Cardiac muscle cell (in vitro differentiated cells and primary cell): ENCODE data around the gene NOTCH2. TPM values are rescaled to one million over a fixed set of nuclear protein-coding genes. Genes with fewer than 3 reads are reported as not detected.

Experiments used
- DNase-seq, 2 donors: peaks; one replicate each; pipeline versions ENCODE4 v3.0.0 to v3.0.0-alpha.2; 2010 to 2017; ENCODE audit warnings: low read depth in 1 of 2, low spot score in 1 of 2
- H3K27ac ChIP-seq: fragments of 200-600 bp; sonication (generic); 2 replicates; pipeline ENCODE4 v1.5.1; 2016
- H3K27me3 ChIP-seq: fragments of 200-600 bp; sonication (generic); 2 replicates; pipeline ENCODE4 v1.6.0; 2016; ENCODE audit warnings: control low read depth
- H3K36me3 ChIP-seq: fragments of 200-600 bp; sonication (generic); 2 replicates; pipeline ENCODE4 v1.5.1; 2016; ENCODE audit warnings: control low read depth
- H3K4me1 ChIP-seq: fragments of 200-600 bp; sonication (generic); 2 replicates; pipeline ENCODE4 v1.8.1; 2017; ENCODE audit warnings: low read depth, mild to moderate bottlenecking, mixed run types
- H3K4me3 ChIP-seq: fragments of 200-600 bp; sonication (generic); 2 replicates; pipeline ENCODE4 v1.5.1; 2016; ENCODE audit warnings: mild to moderate bottlenecking
- H3K9me3 ChIP-seq: fragments of 200-600 bp; sonication (generic); 2 replicates; pipeline ENCODE4 v1.5.1; 2017; ENCODE audit warnings: low read depth, mild to moderate bottlenecking, control low read depth
- polyA plus RNA-seq: library from polyadenylated mRNA; unstranded; fragments of >200 nt; fragmentation: Nextera tagmentation; extraction: Ambion mirVana; gene quantifications from 2 replicates; pipeline ENCODE4 v1.2.1, GENCODE V29; 2016
- total RNA-seq: library from RNA; depleted of rRNA; stranded (reverse); fragments of >200 nt; gene quantifications from 2 replicates; pipeline ENCODE4 v1.2.3, GENCODE V29; 2016
- TF ChIP-seq, protein P1 (sequence below): IDR thresholded peaks from 2 replicates; pipeline ENCODE4 v1.5.1; 2012; ENCODE audit warnings: low read depth, mild to moderate bottlenecking, low read length

NOTCH2 gene
- total and polyA plus RNA-seq, 2 experiments from 2014 or later, result 25.6 to 52.3 TPM

DNA sequence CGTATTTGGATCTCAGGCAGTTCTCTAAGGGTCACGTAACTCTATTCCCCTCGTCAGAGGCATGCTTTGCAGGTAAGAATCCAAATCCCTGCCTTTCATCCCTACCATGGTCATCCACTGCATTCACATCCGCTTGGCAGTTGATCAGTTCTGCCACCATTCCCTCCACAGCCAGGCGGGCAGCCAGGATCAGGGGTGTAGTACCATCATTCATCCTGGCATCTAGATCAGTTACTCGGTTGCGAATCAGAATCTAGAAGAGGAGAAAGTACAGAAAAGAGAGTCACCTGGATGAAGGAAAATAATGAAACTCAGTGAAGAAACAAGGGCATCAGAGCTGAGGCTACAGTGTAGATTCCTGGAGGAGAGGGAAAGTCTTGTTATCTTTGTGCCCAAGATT, 151.2 kb downstream of the NOTCH2 start:
- TF ChIP-seq, protein P1, sequence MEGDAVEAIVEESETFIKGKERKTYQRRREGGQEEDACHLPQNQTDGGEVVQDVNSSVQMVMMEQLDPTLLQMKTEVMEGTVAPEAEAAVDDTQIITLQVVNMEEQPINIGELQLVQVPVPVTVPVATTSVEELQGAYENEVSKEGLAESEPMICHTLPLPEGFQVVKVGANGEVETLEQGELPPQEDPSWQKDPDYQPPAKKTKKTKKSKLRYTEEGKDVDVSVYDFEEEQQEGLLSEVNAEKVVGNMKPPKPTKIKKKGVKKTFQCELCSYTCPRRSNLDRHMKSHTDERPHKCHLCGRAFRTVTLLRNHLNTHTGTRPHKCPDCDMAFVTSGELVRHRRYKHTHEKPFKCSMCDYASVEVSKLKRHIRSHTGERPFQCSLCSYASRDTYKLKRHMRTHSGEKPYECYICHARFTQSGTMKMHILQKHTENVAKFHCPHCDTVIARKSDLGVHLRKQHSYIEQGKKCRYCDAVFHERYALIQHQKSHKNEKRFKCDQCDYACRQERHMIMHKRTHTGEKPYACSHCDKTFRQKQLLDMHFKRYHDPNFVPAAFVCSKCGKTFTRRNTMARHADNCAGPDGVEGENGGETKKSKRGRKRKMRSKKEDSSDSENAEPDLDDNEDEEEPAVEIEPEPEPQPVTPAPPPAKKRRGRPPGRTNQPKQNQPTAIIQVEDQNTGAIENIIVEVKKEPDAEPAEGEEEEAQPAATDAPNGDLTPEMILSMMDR, result no peak
- Histone ChIP-seq H3K27me3 (no peaks in the 10 kb centered on the region), H3K4me1 (no peaks in the 10 kb centered on the region), H3K9me3 (no peaks in the 10 kb centered on the region), H3K27ac (no peak overlapping the region), H3K4me3 (no peak overlapping the region), H3K36me3 (peaks cover 75% of the 10 kb centered on the region)
- no peak for DNase-seq

DNA sequence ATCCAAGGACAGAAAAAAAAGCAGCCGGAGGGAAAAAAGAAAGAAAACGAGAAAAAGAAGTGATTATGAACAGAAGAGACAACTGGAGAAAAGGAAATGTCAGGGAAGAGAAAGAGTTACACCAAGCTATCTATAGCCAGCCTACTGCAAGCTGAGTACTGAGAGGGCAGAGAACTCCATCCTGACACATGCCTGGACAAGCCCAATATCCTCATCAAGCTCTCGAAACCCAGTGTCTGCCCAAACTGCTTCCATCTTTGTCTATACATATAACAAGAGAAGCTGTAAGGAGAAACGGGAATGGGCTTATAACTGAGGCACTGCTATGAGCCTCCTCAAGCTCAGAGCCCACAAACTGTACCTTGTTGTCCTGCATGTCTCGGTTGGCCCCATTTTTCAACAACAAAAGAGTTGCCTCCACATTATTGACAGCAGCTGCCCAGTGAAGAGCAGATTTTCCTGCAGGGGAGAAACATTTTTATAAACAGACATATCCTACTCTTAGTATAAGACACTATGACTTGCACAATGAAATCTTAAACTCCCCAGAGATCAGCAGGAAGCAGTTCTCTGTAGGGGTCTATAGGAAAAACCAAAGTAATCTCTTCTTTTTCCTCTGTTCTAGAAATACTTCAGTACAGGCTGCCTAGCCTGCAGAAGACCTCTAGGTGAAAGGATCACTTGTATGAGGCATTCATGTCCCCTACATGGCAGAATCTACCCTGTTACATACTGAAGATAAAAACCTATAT, 152.0 kb downstream of the NOTCH2 start:
- peaks cover 70% of the 10 kb centered on the region for H3K36me3 ChIP-seq
- no peak overlapping the region for H3K27ac ChIP-seq
- no peak for DNase-seq
- H3K4me1 ChIP-seq, result no peaks in the 10 kb centered on the region
- no peaks in the 10 kb centered on the region for H3K27me3 ChIP-seq
- H3K4me3 ChIP-seq, result no peak overlapping the region
- H3K9me3 ChIP-seq, result no peaks in the 10 kb centered on the region
- TF ChIP-seq, protein P1, result no peak

DNA sequence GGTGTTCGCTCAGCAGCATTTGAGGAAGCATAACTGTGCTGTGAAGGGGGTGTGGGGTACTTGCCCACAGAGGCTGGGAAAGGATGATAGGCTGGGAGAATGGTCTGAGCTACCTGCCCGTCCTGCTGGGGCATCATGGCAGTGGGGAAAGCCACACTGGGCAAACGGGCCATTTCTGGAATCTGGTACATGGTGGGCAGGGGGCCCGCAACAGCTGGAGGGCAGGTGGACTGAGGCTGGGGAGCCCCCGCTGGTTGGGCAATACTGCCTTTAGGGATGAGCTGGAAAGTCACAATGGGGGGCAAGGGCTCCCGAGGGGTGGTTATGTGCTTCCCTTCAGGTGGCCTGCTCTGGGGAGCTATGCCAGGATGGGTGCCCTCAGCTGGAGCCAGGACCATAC, 153.9 kb downstream of the NOTCH2 start:
- H3K36me3 ChIP-seq, result peaks cover 52% of the 10 kb centered on the region
- no peaks in the 10 kb centered on the region for H3K27me3 ChIP-seq
- no peak overlapping the region for H3K4me3 ChIP-seq
- TF ChIP-seq, protein P1, result no peak
- H3K4me1 ChIP-seq, result no peaks in the 10 kb centered on the region
- H3K9me3 ChIP-seq, result no peaks in the 10 kb centered on the region
- H3K27ac ChIP-seq, result no peak overlapping the region
- no peak for DNase-seq

DNA sequence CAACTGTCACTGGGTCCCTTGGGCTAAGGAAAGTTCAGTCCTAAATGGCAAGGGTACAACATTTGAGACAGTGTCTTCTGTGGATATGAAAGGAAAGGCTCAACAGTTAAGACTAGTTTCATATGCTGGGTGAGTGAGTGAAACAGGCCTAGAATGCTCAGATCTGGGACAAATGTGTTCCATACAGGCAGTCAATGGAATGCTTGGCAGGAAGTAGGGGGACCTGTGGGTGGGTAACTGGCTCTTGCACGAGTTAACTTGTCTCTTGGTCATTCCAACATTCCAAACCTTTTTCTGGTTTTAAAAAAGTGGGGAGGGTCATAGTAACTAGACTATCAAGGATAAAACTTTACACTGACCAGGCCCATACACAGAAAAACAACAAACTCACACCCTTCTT, 155.4 kb downstream of the NOTCH2 start:
- Histone ChIP-seq H3K4me1 (no peaks in the 10 kb centered on the region), H3K36me3 (peaks cover 40% of the 10 kb centered on the region), H3K27ac (no peak overlapping the region), H3K4me3 (no peak overlapping the region), H3K27me3 (no peaks in the 10 kb centered on the region), H3K9me3 (no peaks in the 10 kb centered on the region)
- TF ChIP-seq, protein P1, result no peak
- DNase-seq, result peak in 1 of 2 donors; percentile 6

DNA sequence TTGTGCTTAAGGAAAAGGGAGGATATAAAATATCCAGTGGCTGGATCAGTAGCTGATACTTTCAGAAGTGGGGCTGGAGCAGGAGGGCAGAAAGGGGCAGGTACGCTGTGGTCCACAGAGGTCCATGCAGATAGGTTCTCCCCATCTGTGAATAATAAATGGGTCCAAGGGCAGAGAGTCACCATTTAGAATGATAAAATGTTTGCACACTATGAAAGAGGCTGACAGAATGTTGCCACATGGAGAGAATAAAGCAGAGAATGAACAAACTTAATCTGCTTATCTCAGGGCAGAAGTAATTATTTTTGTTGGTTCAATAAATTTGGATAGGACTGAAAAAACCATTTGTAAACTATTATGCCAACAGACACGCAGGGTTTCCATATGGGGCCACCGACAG, 156.5 kb downstream of the NOTCH2 start:
- Histone ChIP-seq H3K4me3 (no peak overlapping the region), H3K36me3 (peaks cover 30% of the 10 kb centered on the region), H3K27me3 (no peaks in the 10 kb centered on the region), H3K4me1 (no peaks in the 10 kb centered on the region), H3K9me3 (no peaks in the 10 kb centered on the region), H3K27ac (no peak overlapping the region)
- TF ChIP-seq, protein P1, result no peak
- no peak for DNase-seq
